GM12878 (cell line): ENCODE measurements around the gene CRAMP1. TPM values are rescaled to one million over a fixed set of nuclear protein-coding genes. Genes with fewer than 3 reads are reported as not detected.

Experiments used
- ATAC-seq: fragments of 200-7000 bp; cut with Tn5 transposase; 3 replicates; pipeline ENCODE4 v1.9.1; 2020; ENCODE audit warnings: mild to moderate bottlenecking, moderate library complexity
- BruUV-seq: library from RNA; stranded (reverse); fragments of 400-500 nt; replicated peaks from 2 replicates; lab custom pipeline; 2021; lab: Mats Ljungman, UMichigan
- CTCF ChIA-PET: fragments of 300-600 bp; sonication (Branson Sonifier 250); formaldehyde crosslinking; extraction: SDS; loops from one replicate; lab custom pipeline; 2021; ENCODE audit warnings: inconsistent platforms; lab: Yijun Ruan, JAX
- POLR2A ChIA-PET: fragments of 350-600 bp; formaldehyde crosslinking; extraction: SDS; loops from one replicate; lab custom pipeline; 2021; ENCODE audit warnings: inconsistent platforms; lab: Charles Lee
- RAD21 ChIA-PET: fragments of 300-600 bp; sonication (Branson Sonifier 250); formaldehyde crosslinking; loops from one replicate; lab custom pipeline; 2023; ENCODE audit warnings: antibody characterized with exemption; ENCODE audit not compliant: unreplicated experiment; lab: Charles Lee
- SMC1A ChIA-PET: fragments of 300-600 bp; sonication (Branson Sonifier 250); formaldehyde crosslinking; loops from one replicate; lab custom pipeline; 2023; ENCODE audit not compliant: unreplicated experiment, uncharacterized antibody; lab: Charles Lee
- DNase-seq: peaks from one replicate; pipeline ENCODE4 v3.0.0-alpha.2; 2011; ENCODE audit warnings: low read depth, low spot score
- FAIRE-seq: peaks from 3 replicates; lab custom pipeline; 2011; peaks lifted over from hg19 to GRCh38; lab: Jason Lieb, UNC
- H2AFZ ChIP-seq: 2 replicates; pipeline ENCODE4 v1.6.0; 2011; ENCODE audit warnings: low read depth, low read length, control low read depth; ENCODE audit not compliant: control insufficient read depth
- H3K27ac ChIP-seq: 2 replicates; pipeline ENCODE4 v1.5.1; 2011; ENCODE audit warnings: control low read depth; ENCODE audit not compliant: control insufficient read depth, insufficient read depth
- H3K27me3 ChIP-seq, 2 experiments: replicated peaks in 1 of 2; 2 replicates each; pipeline versions ENCODE4 v1.6.0 to v1.6.1; 2011; ENCODE audit warnings: low read length in 1 of 2; ENCODE audit not compliant: control insufficient read depth in 2 of 2, insufficient read depth in 2 of 2
- H3K36me3 ChIP-seq, 2 experiments: 2 replicates each; pipeline ENCODE4 v1.5.1; 2011; ENCODE audit warnings: low read length in 1 of 2; ENCODE audit not compliant: control insufficient read depth in 2 of 2, insufficient read depth in 2 of 2
- H3K4me1 ChIP-seq: 2 replicates; pipeline ENCODE4 v1.6.1; 2011; ENCODE audit warnings: mild to moderate bottlenecking, low read length, moderate library complexity, mixed read lengths; ENCODE audit not compliant: control insufficient read depth, insufficient read depth
- H3K4me2 ChIP-seq: 2 replicates; pipeline ENCODE4 v1.6.0; 2011; ENCODE audit warnings: control low read depth; ENCODE audit not compliant: control insufficient read depth, insufficient read depth
- H3K4me3 ChIP-seq: fragments of 200-600 bp; sonication (generic); 2 replicates; pipeline ENCODE4 v1.5.1; 2016
- H3K79me2 ChIP-seq: 2 replicates; pipeline ENCODE4 v1.6.0; 2011; ENCODE audit warnings: low read length; ENCODE audit not compliant: control insufficient read depth, insufficient read depth
- H3K9ac ChIP-seq: 2 replicates; pipeline ENCODE4 v1.8.0; 2011; ENCODE audit warnings: low read length, control low read depth, mixed read lengths; ENCODE audit not compliant: control insufficient read depth, insufficient read depth
- H3K9me3 ChIP-seq: replicated peaks from 3 replicates; pipeline ENCODE4 v1.5.1; 2011; ENCODE audit warnings: mild to moderate bottlenecking, low read length; ENCODE audit not compliant: control insufficient read depth, insufficient read depth
- H4K20me1 ChIP-seq: 2 replicates; pipeline ENCODE4 v1.6.0; 2011; ENCODE audit not compliant: control insufficient read depth, insufficient read depth
- ATF3 ChIP-seq: IDR thresholded peaks from 2 replicates; pipeline ENCODE4 v1.6.1; 2011; ENCODE audit warnings: low read depth, mild to moderate bottlenecking, low read length, moderate library complexity, borderline replicate concordance; ENCODE audit errors: extremely low read depth
- BCL11A ChIP-seq: IDR thresholded peaks from 2 replicates; pipeline ENCODE4 v1.6.1; 2011; ENCODE audit warnings: low read depth, low read length
- CEBPB ChIP-seq, 2 experiments: fragments of 150-350 bp in 1 of 2; IDR thresholded peaks; 2 replicates each; pipeline ENCODE4 v1.6.1; 2012 to 2014; ENCODE audit warnings: low read depth in 2 of 2, low read length in 2 of 2, borderline replicate concordance in 1 of 2, inconsistent platforms in 1 of 2
- CEBPZ ChIP-seq: fragments of 150-350 bp; IDR thresholded peaks from 2 replicates; pipeline ENCODE4 v1.6.1; 2016; ENCODE audit warnings: low read depth, low read length
- FOS ChIP-seq: IDR thresholded peaks from 3 replicates; pipeline ENCODE4 v1.6.1; 2011; ENCODE audit warnings: borderline replicate concordance; ENCODE audit not compliant: insufficient read length; ENCODE audit errors: extremely low read depth
- MYC ChIP-seq: IDR thresholded peaks from 2 replicates; pipeline ENCODE4 v1.6.1; 2011; ENCODE audit warnings: mild to moderate bottlenecking, low read length, moderate library complexity, inconsistent platforms; ENCODE audit not compliant: insufficient read depth, insufficient replicate concordance, insufficient read length, severe bottlenecking
- NFYB ChIP-seq: IDR thresholded peaks from 2 replicates; pipeline ENCODE4 v1.6.1; 2011; ENCODE audit warnings: low read depth, mild to moderate bottlenecking, low read length, improper control_type of control experiment, moderate library complexity; ENCODE audit not compliant: insufficient read depth
- PAX8 ChIP-seq: fragments of 450-650 bp; IDR thresholded peaks from 2 replicates; pipeline ENCODE4 v1.6.1; 2017; ENCODE audit warnings: mild to moderate bottlenecking, moderate library complexity
- PML ChIP-seq: IDR thresholded peaks from 2 replicates; pipeline ENCODE4 v1.6.1; 2012; ENCODE audit warnings: low read length, inconsistent platforms
- SMAD5 ChIP-seq: IDR thresholded peaks from 2 replicates; pipeline ENCODE4 v1.6.1; 2016; ENCODE audit warnings: antibody characterized with exemption, low read depth
- SPI1 ChIP-seq: IDR thresholded peaks from 2 replicates; pipeline ENCODE4 v1.6.1; 2011; ENCODE audit warnings: low read depth, mild to moderate bottlenecking, low read length, moderate library complexity, borderline replicate concordance; ENCODE audit not compliant: insufficient read depth
- TBL1XR1 ChIP-seq: IDR thresholded peaks from 2 replicates; pipeline ENCODE4 v1.6.1; 2012; ENCODE audit warnings: low read depth, low read length, improper control_type of control experiment
- WGBS: methylation state at CpG from one replicate; pipeline ENCODE4 v1.1.6; 2016; ENCODE audit warnings: low lambda C conversion rate; ENCODE audit not compliant: insufficient replicate concordance, insufficient coverage; ENCODE audit errors: missing lambda C conversion rate; 5-methylcytosine and 5-hydroxymethylcytosine counted together
- in situ Hi-C: fragments of 300-500 bp; cut with MboI; formaldehyde crosslinking; loops from 9 replicates; pipeline ENCODE4 v1.14.3; 2018; ENCODE audit warnings: mixed read lengths
- intact Hi-C: fragments of 100-400 bp; cut with micrococcal nuclease; formaldehyde crosslinking; loops from one replicate; pipeline ENCODE4 v1.14.2; 2022; ENCODE audit not compliant: unreplicated experiment
- polyA plus RNA-seq, 11 experiments: library from polyadenylated mRNA; depleted of rRNA in 4 of 11; unstranded in 6 of 11; stranded (reverse) in 5 of 11; fragments of >200 nt; fragmentation: Nextera tagmentation in 4 of 11; fragmentation: Illumina TruSeq in 1 of 11; extraction: Ambion mirVana in 4 of 11; extraction: Trizol in 1 of 11; gene quantifications; 1 replicate in 1 of 11; 2 replicates in 10 of 11; pipeline versions ENCODE4 v1.2.1 to v1.2.3, GENCODE V29; 2011 to 2016; ENCODE audit warnings: inconsistent platforms in 2 of 11, missing spikeins in 2 of 11, low read depth in 1 of 11
- total RNA-seq, 4 experiments: library from RNA; depleted of rRNA in 3 of 4; stranded (reverse); fragments of >200 nt in 3 of 4; fragmentation: Illumina TruSeq in 1 of 4; extraction: Trizol in 1 of 4; gene quantifications; 2 replicates each; pipeline versions ENCODE4 v1.2.1 to v1.2.3, GENCODE V29; 2013 to 2021
- TF ChIP-seq, protein P1 (sequence below): fragments of 450-650 bp; IDR thresholded peaks from 2 replicates; pipeline ENCODE4 v1.6.1; 2017; ENCODE audit warnings: low read depth, mild to moderate bottlenecking, moderate library complexity

Gene CRAMP1
- total and polyA plus RNA-seq, 10 of the 15 experiments (the other 5 are each of a cell fraction or from before 2014, with no cell fraction given) = 0.37 to 9.8 (median 3.9) TPM

DNA sequence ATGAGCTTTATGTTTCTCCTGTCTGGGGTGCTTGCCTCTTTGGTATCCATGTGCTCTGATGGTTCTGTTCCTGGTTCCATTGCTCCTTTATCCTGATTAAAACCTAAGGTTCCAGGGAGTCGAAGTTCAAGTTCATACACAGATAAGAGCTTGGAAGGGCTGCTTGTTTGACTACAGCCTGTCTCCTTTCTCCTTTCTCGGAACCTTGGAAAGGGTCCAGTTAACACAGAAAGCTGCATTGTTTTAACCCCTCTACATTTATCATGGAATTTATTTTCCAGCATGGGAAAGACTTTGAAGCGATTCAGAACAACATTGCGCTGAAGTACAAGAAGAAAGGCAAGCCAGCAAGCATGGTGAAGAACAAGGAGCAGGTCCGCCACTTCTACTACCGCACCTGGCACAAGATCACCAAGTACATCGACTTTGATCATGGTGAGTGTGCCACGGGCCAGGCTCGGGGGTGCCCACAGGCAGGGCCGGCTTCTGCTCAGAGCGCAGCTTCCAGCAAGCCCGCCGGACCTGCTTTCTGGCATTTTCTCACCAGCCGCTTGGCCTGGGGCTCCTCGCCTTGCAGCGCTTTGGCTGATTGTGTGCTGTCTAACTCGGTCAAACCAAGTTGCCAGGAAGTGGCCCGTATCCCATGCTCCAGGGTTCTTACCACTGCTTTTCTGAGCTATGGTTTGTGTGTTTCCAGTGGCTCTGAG, 19.9 kb downstream of the CRAMP1 start (continued):
- no peak for TF ChIP-seq MYC
- no peak for TF ChIP-seq CEBPB (IDR thresholded peaks at IDR 0.05; ENCODE audit: borderline replicate concordance in 1 of 2, low read depth in 2 of 2, low read length in 2 of 2)
- TF ChIP-seq SMAD5 = no peak

- H3K27me3 ChIP-seq = no peaks in the 10 kb centered on the region
- H3K27ac ChIP-seq = no peak overlapping the region
- RAD21 ChIA-PET = no interaction called here
- H3K9ac ChIP-seq = no peak overlapping the region
- H3K36me3 ChIP-seq = peaks cover 15 to 32% of the 10 kb centered on the region in 2 experiments
- in situ Hi-C loops = no loop called here
- SMC1A ChIA-PET = no interaction called here
- no peaks in the 10 kb centered on the region for H3K79me2 ChIP-seq
- no peaks in the 10 kb centered on the region for H4K20me1 ChIP-seq
- ATAC-seq (no peak), FAIRE-seq (no peak), DNase-seq (no peak)
- H3K4me1 ChIP-seq = no peaks in the 10 kb centered on the region
- no peak overlapping the region for H2AFZ ChIP-seq
- no peak overlapping the region for H3K4me3 ChIP-seq
- CTCF ChIA-PET = interaction anchor here (0.6 kb wide), 1 partner anchor 105 kb away, joined by 3 read pairs; no protein-coding TSS in a partner anchor
- H3K4me2 ChIP-seq = no peak overlapping the region
- POLR2A ChIA-PET = no interaction called here
- 100% methylated on average over 12 of the region's 13 CpGs for WGBS
- BruUV-seq = no TSS peak
- H3K9me3 ChIP-seq = no peaks in the 10 kb centered on the region
- intact Hi-C loops = no loop called here
- TF ChIP-seq PAX8 (no peak), NFYB (no peak), ATF3 (no peak), TBL1XR1 (no peak), PML (no peak), FOS (no peak), CEBPZ (no peak), SPI1 (no peak), BCL11A (no peak)
- TF ChIP-seq, protein P1, sequence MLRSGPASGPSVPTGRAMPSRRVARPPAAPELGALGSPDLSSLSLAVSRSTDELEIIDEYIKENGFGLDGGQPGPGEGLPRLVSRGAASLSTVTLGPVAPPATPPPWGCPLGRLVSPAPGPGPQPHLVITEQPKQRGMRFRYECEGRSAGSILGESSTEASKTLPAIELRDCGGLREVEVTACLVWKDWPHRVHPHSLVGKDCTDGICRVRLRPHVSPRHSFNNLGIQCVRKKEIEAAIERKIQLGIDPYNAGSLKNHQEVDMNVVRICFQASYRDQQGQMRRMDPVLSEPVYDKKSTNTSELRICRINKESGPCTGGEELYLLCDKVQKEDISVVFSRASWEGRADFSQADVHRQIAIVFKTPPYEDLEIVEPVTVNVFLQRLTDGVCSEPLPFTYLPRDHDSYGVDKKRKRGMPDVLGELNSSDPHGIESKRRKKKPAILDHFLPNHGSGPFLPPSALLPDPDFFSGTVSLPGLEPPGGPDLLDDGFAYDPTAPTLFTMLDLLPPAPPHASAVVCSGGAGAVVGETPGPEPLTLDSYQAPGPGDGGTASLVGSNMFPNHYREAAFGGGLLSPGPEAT = no peak
Observed at GRCh38 chr16:1632638-1632970, 20.4 kb downstream of the CRAMP1 start.
